GM12878 (cell line): Measurements from ENCODE around the gene TMEM94. TPM values are rescaled to one million over a fixed set of nuclear protein-coding genes. Genes with fewer than 3 reads are reported as not detected.

Experiments used
- ATAC-seq: fragments of 200-7000 bp; cut with Tn5 transposase; 3 replicates; pipeline ENCODE4 v1.9.1; 2020; ENCODE audit warnings: mild to moderate bottlenecking, moderate library complexity
- BruUV-seq: library from RNA; stranded (reverse); fragments of 400-500 nt; replicated peaks from 2 replicates; lab custom pipeline; 2021; lab: Mats Ljungman, UMichigan
- CTCF ChIA-PET: fragments of 300-600 bp; sonication (Branson Sonifier 250); formaldehyde crosslinking; extraction: SDS; loops from one replicate; lab custom pipeline; 2021; ENCODE audit warnings: inconsistent platforms; lab: Yijun Ruan, JAX
- POLR2A ChIA-PET: fragments of 350-600 bp; formaldehyde crosslinking; extraction: SDS; loops from one replicate; lab custom pipeline; 2021; ENCODE audit warnings: inconsistent platforms; lab: Charles Lee
- RAD21 ChIA-PET: fragments of 300-600 bp; sonication (Branson Sonifier 250); formaldehyde crosslinking; loops from one replicate; lab custom pipeline; 2023; ENCODE audit warnings: antibody characterized with exemption; ENCODE audit not compliant: unreplicated experiment; lab: Charles Lee
- SMC1A ChIA-PET: fragments of 300-600 bp; sonication (Branson Sonifier 250); formaldehyde crosslinking; loops from one replicate; lab custom pipeline; 2023; ENCODE audit not compliant: unreplicated experiment, uncharacterized antibody; lab: Charles Lee
- DNase-seq: peaks from one replicate; pipeline ENCODE4 v3.0.0-alpha.2; 2011; ENCODE audit warnings: low read depth, low spot score
- FAIRE-seq: peaks from 3 replicates; lab custom pipeline; 2011; peaks lifted over from hg19 to GRCh38; lab: Jason Lieb, UNC
- H2AFZ ChIP-seq: 2 replicates; pipeline ENCODE4 v1.6.0; 2011; ENCODE audit warnings: low read depth, low read length, control low read depth; ENCODE audit not compliant: control insufficient read depth
- H3K27ac ChIP-seq: 2 replicates; pipeline ENCODE4 v1.5.1; 2011; ENCODE audit warnings: control low read depth; ENCODE audit not compliant: control insufficient read depth, insufficient read depth
- H3K27me3 ChIP-seq, 2 experiments: replicated peaks in 1 of 2; 2 replicates each; pipeline versions ENCODE4 v1.6.0 to v1.6.1; 2011; ENCODE audit warnings: low read length in 1 of 2; ENCODE audit not compliant: control insufficient read depth in 2 of 2, insufficient read depth in 2 of 2
- H3K36me3 ChIP-seq, 2 experiments: 2 replicates each; pipeline ENCODE4 v1.5.1; 2011; ENCODE audit warnings: low read length in 1 of 2; ENCODE audit not compliant: control insufficient read depth in 2 of 2, insufficient read depth in 2 of 2
- H3K4me1 ChIP-seq: 2 replicates; pipeline ENCODE4 v1.6.1; 2011; ENCODE audit warnings: mild to moderate bottlenecking, low read length, moderate library complexity, mixed read lengths; ENCODE audit not compliant: control insufficient read depth, insufficient read depth
- H3K4me2 ChIP-seq: 2 replicates; pipeline ENCODE4 v1.6.0; 2011; ENCODE audit warnings: control low read depth; ENCODE audit not compliant: control insufficient read depth, insufficient read depth
- H3K4me3 ChIP-seq: fragments of 200-600 bp; sonication (generic); 2 replicates; pipeline ENCODE4 v1.5.1; 2016
- H3K79me2 ChIP-seq: 2 replicates; pipeline ENCODE4 v1.6.0; 2011; ENCODE audit warnings: low read length; ENCODE audit not compliant: control insufficient read depth, insufficient read depth
- H3K9ac ChIP-seq: 2 replicates; pipeline ENCODE4 v1.8.0; 2011; ENCODE audit warnings: low read length, control low read depth, mixed read lengths; ENCODE audit not compliant: control insufficient read depth, insufficient read depth
- H3K9me3 ChIP-seq: replicated peaks from 3 replicates; pipeline ENCODE4 v1.5.1; 2011; ENCODE audit warnings: mild to moderate bottlenecking, low read length; ENCODE audit not compliant: control insufficient read depth, insufficient read depth
- H4K20me1 ChIP-seq: 2 replicates; pipeline ENCODE4 v1.6.0; 2011; ENCODE audit not compliant: control insufficient read depth, insufficient read depth
- BCL11A ChIP-seq: IDR thresholded peaks from 2 replicates; pipeline ENCODE4 v1.6.1; 2011; ENCODE audit warnings: low read depth, low read length
- GATAD2B ChIP-seq: fragments of 450-650 bp; conservative IDR thresholded peaks from 2 replicates; pipeline ENCODE4 v1.6.1; 2017; ENCODE audit warnings: low read depth, mild to moderate bottlenecking, moderate library complexity
- HDAC2 ChIP-seq: fragments of 200-600 bp; sonication (generic); IDR thresholded peaks from 2 replicates; pipeline ENCODE4 v1.6.1; 2017
- MTA2 ChIP-seq: fragments of 450-650 bp; IDR thresholded peaks from 2 replicates; pipeline ENCODE4 v1.6.1; 2016; ENCODE audit warnings: low read depth, mild to moderate bottlenecking, moderate library complexity
- NR2F1 ChIP-seq: fragments of 450-650 bp; conservative IDR thresholded peaks from 2 replicates; pipeline ENCODE4 v1.6.1; 2017; ENCODE audit warnings: mild to moderate bottlenecking
- POU2F2 ChIP-seq: IDR thresholded peaks from 3 replicates; pipeline ENCODE4 v1.6.1; 2011; ENCODE audit warnings: low read depth, mild to moderate bottlenecking, low read length, borderline replicate concordance
- SMARCA5 ChIP-seq: fragments of 450-650 bp; IDR thresholded peaks from 2 replicates; pipeline ENCODE4 v1.6.1; 2017; ENCODE audit warnings: mild to moderate bottlenecking
- WGBS: methylation state at CpG from one replicate; pipeline ENCODE4 v1.1.6; 2016; ENCODE audit warnings: low lambda C conversion rate; ENCODE audit not compliant: insufficient replicate concordance, insufficient coverage; ENCODE audit errors: missing lambda C conversion rate; 5-methylcytosine and 5-hydroxymethylcytosine counted together
- in situ Hi-C: fragments of 300-500 bp; cut with MboI; formaldehyde crosslinking; loops from 9 replicates; pipeline ENCODE4 v1.14.3; 2018; ENCODE audit warnings: mixed read lengths
- intact Hi-C: fragments of 100-400 bp; cut with micrococcal nuclease; formaldehyde crosslinking; loops from one replicate; pipeline ENCODE4 v1.14.2; 2022; ENCODE audit not compliant: unreplicated experiment
- polyA plus RNA-seq, 11 experiments: library from polyadenylated mRNA; depleted of rRNA in 4 of 11; unstranded in 6 of 11; stranded (reverse) in 5 of 11; fragments of >200 nt; fragmentation: Nextera tagmentation in 4 of 11; fragmentation: Illumina TruSeq in 1 of 11; extraction: Ambion mirVana in 4 of 11; extraction: Trizol in 1 of 11; gene quantifications; 1 replicate in 1 of 11; 2 replicates in 10 of 11; pipeline versions ENCODE4 v1.2.1 to v1.2.3, GENCODE V29; 2011 to 2016; ENCODE audit warnings: inconsistent platforms in 2 of 11, missing spikeins in 2 of 11, low read depth in 1 of 11
- total RNA-seq, 4 experiments: library from RNA; depleted of rRNA in 3 of 4; stranded (reverse); fragments of >200 nt in 3 of 4; fragmentation: Illumina TruSeq in 1 of 4; extraction: Trizol in 1 of 4; gene quantifications; 2 replicates each; pipeline versions ENCODE4 v1.2.1 to v1.2.3, GENCODE V29; 2013 to 2021
- TF ChIP-seq, protein P1 (sequence below): fragments of 450-650 bp; formaldehyde crosslinking; IDR thresholded peaks from 2 replicates; pipeline ENCODE4 v1.4.0; 2022; ENCODE audit warnings: mild to moderate bottlenecking, moderate library complexity
- TF ChIP-seq, protein P2 (sequence below): fragments of 450-650 bp; IDR thresholded peaks from 2 replicates; pipeline ENCODE4 v1.6.1; 2017; ENCODE audit warnings: low read depth, mild to moderate bottlenecking, moderate library complexity
- TF ChIP-seq, protein P3 (sequence below): fragments of 450-650 bp; IDR thresholded peaks from 2 replicates; pipeline ENCODE4 v1.6.1; 2016; ENCODE audit warnings: mild to moderate bottlenecking
- TF ChIP-seq, protein P4 (sequence below): IDR thresholded peaks from 2 replicates; pipeline ENCODE4 v1.6.1; 2011; ENCODE audit warnings: borderline replicate concordance, low read depth, mild to moderate bottlenecking, moderate library complexity, mixed read lengths, low read length; ENCODE audit not compliant: insufficient read depth; ENCODE audit errors: extremely low read length

TMEM94 gene
- total and polyA plus RNA-seq, 10 of the 15 experiments (the other 5 are each of a cell fraction or from before 2014, with no cell fraction given), result 0.31 to 70.7 (median 24.4) TPM

DNA sequence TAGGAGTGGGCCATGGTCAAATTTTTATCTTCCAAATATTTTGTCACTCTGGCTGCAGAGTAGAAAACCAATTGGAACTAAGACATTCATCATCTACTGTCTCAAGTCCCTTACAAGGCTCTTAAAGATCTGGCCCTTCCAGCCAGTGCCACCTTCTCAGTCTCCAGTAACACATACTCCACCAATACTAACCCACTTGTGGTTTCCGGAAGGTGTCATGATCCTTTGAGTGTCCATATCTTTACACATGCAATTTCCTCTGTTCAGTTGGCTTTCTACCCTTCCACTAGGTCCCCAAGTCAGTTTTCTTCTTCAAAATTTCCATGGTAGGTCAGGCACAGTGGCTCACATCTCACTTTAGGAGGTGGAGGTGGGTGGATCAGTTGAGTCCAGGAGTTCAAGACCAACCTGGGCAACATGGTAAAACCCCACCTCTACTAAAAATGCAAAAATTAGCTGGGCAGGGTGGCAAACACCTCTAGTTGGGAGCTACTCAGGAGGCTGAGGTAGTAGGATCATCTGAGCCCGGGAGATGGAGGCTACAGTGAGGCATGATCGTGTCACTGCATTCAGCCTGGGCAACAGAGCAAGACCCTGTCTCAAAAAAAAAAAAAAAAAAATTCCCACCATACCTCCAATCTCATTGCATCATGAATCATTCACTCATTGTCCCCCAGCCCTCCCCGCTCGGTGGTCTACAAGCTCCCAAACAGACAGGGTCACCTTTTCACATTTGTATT lies 44.9 kb upstream of the TMEM94 start (continued):
- TF ChIP-seq, protein P1, sequence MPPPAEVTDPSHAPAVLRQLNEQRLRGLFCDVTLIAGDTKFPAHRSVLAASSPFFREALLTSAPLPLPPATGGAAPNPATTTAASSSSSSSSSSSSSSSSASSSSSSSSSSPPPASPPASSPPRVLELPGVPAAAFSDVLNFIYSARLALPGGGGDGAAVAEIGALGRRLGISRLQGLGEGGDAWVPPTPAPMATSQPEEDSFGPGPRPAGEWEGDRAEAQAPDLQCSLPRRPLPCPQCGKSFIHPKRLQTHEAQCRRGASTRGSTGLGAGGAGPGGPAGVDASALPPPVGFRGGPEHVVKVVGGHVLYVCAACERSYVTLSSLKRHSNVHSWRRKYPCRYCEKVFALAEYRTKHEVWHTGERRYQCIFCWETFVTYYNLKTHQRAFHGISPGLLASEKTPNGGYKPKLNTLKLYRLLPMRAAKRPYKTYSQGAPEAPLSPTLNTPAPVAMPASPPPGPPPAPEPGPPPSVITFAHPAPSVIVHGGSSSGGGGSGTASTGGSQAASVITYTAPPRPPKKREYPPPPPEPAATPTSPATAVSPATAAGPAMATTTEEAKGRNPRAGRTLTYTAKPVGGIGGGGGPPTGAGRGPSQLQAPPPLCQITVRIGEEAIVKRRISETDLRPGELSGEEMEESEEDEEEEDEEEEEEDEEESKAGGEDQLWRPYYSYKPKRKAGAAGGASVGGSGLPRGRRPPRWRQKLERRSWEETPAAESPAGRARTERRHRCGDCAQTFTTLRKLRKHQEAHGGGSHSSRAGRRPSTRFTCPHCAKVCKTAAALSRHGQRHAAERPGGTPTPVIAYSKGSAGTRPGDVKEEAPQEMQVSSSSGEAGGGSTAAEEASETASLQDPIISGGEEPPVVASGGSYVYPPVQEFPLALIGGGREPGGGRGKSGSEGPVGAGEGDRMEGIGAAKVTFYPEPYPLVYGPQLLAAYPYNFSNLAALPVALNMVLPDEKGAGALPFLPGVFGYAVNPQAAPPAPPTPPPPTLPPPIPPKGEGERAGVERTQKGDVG (CRISPR knock-in tag), result no peak
- TF ChIP-seq HDAC2, result no peak
- TF ChIP-seq NR2F1, result no peak

DNA sequence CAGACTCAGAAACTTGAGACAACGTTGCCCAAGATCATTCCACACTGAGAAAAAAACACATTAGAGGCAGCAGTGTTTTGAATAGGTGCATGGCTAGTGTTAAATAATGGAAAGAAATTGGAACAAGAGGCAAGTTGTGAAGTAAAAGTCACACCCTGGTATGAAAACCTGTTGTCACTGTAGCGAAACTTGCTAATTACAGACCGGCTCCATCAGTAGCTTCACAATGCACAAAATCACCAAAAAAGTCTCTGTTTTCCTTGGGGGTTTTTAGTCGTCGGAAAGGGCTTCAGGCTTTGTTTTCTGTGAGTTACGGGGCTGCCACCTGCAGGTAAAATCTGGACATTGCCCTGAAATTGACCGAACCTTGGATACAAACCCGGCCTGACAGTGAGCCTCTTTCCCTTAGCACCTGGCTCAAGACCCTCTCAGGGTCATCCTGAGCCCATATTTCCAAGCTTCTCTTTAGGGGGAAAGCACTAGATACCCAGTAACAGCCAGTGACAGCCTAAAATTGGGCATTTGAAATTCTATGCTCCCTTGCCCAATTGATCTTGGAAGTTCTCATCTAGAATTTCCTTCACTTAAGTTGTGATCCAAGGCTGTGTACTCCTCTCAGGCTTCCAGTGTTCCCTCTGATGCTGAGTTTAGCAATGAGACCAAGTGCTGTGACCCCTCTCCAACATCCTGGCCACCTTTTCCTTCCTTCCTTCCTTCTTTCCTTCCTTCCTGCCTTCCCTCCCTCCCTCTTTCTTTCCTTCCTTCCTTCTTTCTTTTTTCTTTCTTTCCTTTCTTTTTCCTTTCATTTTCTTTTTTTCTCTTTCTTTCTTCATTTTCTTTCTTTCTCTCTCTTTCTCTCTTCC lies 43.7 kb upstream of the TMEM94 start:
- Histone ChIP-seq H3K9me3 (no peaks in the 10 kb centered on the region), H2AFZ (peak overlapping the region; percentile 76), H3K36me3 (no peaks in the 10 kb centered on the region), H4K20me1 (no peaks in the 10 kb centered on the region), H3K4me2 (peak overlapping the region; percentile 69), H3K27ac (peak overlapping the region; percentile 20), H3K9ac (no peak overlapping the region), H3K4me3 (no peak overlapping the region), H3K4me1 (peaks cover 15% of the 10 kb centered on the region), H3K79me2 (no peaks in the 10 kb centered on the region), H3K27me3 (no peaks in the 10 kb centered on the region)
- ATAC-seq (peak; percentile 93), FAIRE-seq (peak; percentile 96), DNase-seq (no peak)
- in situ Hi-C loops, result loop anchor here (5.0 kb wide), 3 partner anchors 140 to 445 kb away; partner anchors contain the start of gene MIF4GD
- BruUV-seq, result no TSS peak
- WGBS, result 2% methylated on average over 8 of the region's 8 CpGs
- ChIA-PET POLR2A (interaction anchor here (0.6 to 1.4 kb wide), 7 partner anchors 16 to 372 kb away, joined by 3 to 9 read pairs (median 3); partner anchors contain the start of genes MIF4GD, SLC25A19 and UNK), CTCF (interaction anchor here (0.6 to 4.1 kb wide), 39 partner anchors 14 to 451 kb away, joined by 3 to 65 read pairs (median 4); partner anchors contain the start of genes GGA3, MIF4GD, MRPS7 and SLC25A19), SMC1A (interaction anchor here (0.6 to 3.0 kb wide), 36 partner anchors 10 to 451 kb away, joined by 3 to 32 read pairs (median 4); partner anchors contain the start of genes MIF4GD, NUP85, SLC25A19 and TMEM94), RAD21 (interaction anchor here (0.6 to 2.7 kb wide), 29 partner anchors 9 to 455 kb away, joined by 3 to 41 read pairs (median 5); partner anchors contain the start of genes CDR2L, LLGL2, MIF4GD and NUP85)
- intact Hi-C loops, result loop anchor here (1.0 to 10.0 kb wide), 4 partner anchors 142 to 448 kb away; partner anchors contain the start of gene MIF4GD
- TF ChIP-seq BCL11A (no peak), MTA2 (peak; percentile 78), GATAD2B (0 out of 2 replicates have a peak, but pooled peaks have one; percentile 22), SMARCA5 (peak; percentile 90), POU2F2 (0 out of 3 replicates have a peak, but pooled peaks have one; percentile 44)
- TF ChIP-seq, protein P2, sequence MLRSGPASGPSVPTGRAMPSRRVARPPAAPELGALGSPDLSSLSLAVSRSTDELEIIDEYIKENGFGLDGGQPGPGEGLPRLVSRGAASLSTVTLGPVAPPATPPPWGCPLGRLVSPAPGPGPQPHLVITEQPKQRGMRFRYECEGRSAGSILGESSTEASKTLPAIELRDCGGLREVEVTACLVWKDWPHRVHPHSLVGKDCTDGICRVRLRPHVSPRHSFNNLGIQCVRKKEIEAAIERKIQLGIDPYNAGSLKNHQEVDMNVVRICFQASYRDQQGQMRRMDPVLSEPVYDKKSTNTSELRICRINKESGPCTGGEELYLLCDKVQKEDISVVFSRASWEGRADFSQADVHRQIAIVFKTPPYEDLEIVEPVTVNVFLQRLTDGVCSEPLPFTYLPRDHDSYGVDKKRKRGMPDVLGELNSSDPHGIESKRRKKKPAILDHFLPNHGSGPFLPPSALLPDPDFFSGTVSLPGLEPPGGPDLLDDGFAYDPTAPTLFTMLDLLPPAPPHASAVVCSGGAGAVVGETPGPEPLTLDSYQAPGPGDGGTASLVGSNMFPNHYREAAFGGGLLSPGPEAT, result peak; percentile 49; the same call in 1 of the 2 replicates
- TF ChIP-seq, protein P3, sequence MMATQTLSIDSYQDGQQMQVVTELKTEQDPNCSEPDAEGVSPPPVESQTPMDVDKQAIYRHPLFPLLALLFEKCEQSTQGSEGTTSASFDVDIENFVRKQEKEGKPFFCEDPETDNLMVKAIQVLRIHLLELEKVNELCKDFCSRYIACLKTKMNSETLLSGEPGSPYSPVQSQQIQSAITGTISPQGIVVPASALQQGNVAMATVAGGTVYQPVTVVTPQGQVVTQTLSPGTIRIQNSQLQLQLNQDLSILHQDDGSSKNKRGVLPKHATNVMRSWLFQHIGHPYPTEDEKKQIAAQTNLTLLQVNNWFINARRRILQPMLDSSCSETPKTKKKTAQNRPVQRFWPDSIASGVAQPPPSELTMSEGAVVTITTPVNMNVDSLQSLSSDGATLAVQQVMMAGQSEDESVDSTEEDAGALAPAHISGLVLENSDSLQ, result 0 out of 2 replicates have a peak, but pooled peaks have one; percentile 27
- TF ChIP-seq, protein P4, sequence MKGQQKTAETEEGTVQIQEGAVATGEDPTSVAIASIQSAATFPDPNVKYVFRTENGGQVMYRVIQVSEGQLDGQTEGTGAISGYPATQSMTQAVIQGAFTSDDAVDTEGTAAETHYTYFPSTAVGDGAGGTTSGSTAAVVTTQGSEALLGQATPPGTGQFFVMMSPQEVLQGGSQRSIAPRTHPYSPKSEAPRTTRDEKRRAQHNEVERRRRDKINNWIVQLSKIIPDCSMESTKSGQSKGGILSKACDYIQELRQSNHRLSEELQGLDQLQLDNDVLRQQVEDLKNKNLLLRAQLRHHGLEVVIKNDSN, result no peak
